CD4-positive, alpha-beta T cell treated with Interleukin-6 at 100 ng/mL for 8 hours (primary cell): ENCODE measurements around the gene TMEM144.

ENCODE experiments used
- DNase-seq: peaks from one replicate; pipeline ENCODE4 v3.0.0-alpha.2; 2020; ENCODE audit warnings: mixed read lengths, low spot score

TMEM144 gene

GRCh38 chr4:158299459-158300007, 89.2 kb downstream of the TMEM144 start:
- no peak for DNase-seq

GRCh38 chr4:158300012-158300411, 89.7 kb downstream of the TMEM144 start:
- no peak for DNase-seq

- DNase-seq: no peak
These were observed 92.0 kb downstream of the TMEM144 start for GRCh38 chr4:158302076-158302866.

- DNase-seq: no peak
These were observed 94.4 kb downstream of the TMEM144 start for GRCh38 chr4:158304694-158305093.
